Keratinocyte (primary cell): ENCODE measurements around the gene USP38. TPM values are rescaled to one million over a fixed set of nuclear protein-coding genes. Genes with fewer than 3 reads are reported as not detected.
"Not testable (repeated sequence)": the region's sequence is repeated elsewhere in the genome, so short reads cannot be mapped to it uniquely, and the experiment has no call there.

Source experiments
- DNase-seq: peaks from one replicate; pipeline ENCODE4 v3.0.0-alpha.2; 2011; ENCODE audit warnings: low read depth, missing footprints, low spot score
- FAIRE-seq: peaks from 2 replicates; lab custom pipeline; 2011; peaks lifted over from hg19 to GRCh38; lab: Jason Lieb, UNC
- H2AFZ ChIP-seq: 2 replicates; pipeline ENCODE4 v1.6.0; 2012; ENCODE audit warnings: low read length, control low read depth, inconsistent platforms; ENCODE audit not compliant: control insufficient read depth
- H3K27ac ChIP-seq: 2 replicates; pipeline ENCODE4 v1.5.1; 2011; ENCODE audit warnings: low read length; ENCODE audit not compliant: control insufficient read depth, insufficient read depth
- H3K27me3 ChIP-seq: 3 replicates; pipeline ENCODE4 v1.6.0; 2011; ENCODE audit warnings: low read length; ENCODE audit not compliant: control insufficient read depth, insufficient read depth; ENCODE audit errors: extremely low read depth
- H3K36me3 ChIP-seq, 2 experiments: 2 replicates in 1 of 2; 3 replicates in 1 of 2; pipeline ENCODE4 v1.5.1; 2011; ENCODE audit warnings: low read length in 2 of 2, mild to moderate bottlenecking in 1 of 2; ENCODE audit not compliant: control insufficient read depth in 2 of 2, insufficient read depth in 2 of 2; ENCODE audit errors: extremely low read depth in 1 of 2
- H3K4me1 ChIP-seq: 3 replicates; pipeline ENCODE4 v1.5.1; 2011; ENCODE audit warnings: low read length; ENCODE audit not compliant: control insufficient read depth, insufficient read depth; ENCODE audit errors: extremely low read depth
- H3K4me2 ChIP-seq: 3 replicates; pipeline ENCODE4 v1.6.0; 2011; ENCODE audit warnings: low read depth, low read length; ENCODE audit not compliant: control insufficient read depth, insufficient read depth; ENCODE audit errors: extremely low read depth
- H3K4me3 ChIP-seq, 3 experiments: fragments of 200-600 bp in 1 of 3; sonication (generic) in 1 of 3; 2 replicates in 2 of 3; 3 replicates in 1 of 3; pipeline ENCODE4 v1.5.1; 2011 to 2016; ENCODE audit warnings: low read length in 3 of 3, mild to moderate bottlenecking in 3 of 3, control low read depth in 2 of 3, inconsistent platforms in 1 of 3, low read depth in 1 of 3, mixed read lengths in 1 of 3, mixed run types in 1 of 3, moderate library complexity in 1 of 3; ENCODE audit not compliant: control insufficient read depth in 2 of 3, insufficient read depth in 2 of 3; ENCODE audit errors: extremely low read depth in 1 of 3
- H3K79me2 ChIP-seq: 2 replicates; pipeline ENCODE4 v1.6.0; 2012; ENCODE audit warnings: low read length; ENCODE audit not compliant: control insufficient read depth, insufficient read depth
- H3K9ac ChIP-seq: 3 replicates; pipeline ENCODE4 v1.6.0; 2011; ENCODE audit warnings: low read length; ENCODE audit not compliant: control insufficient read depth, insufficient read depth; ENCODE audit errors: extremely low read depth
- H3K9me1 ChIP-seq: 3 replicates; pipeline ENCODE4 v1.6.0; 2011; ENCODE audit warnings: low read length; ENCODE audit not compliant: control insufficient read depth, insufficient read depth; ENCODE audit errors: extremely low read depth
- H3K9me3 ChIP-seq: 2 replicates; pipeline ENCODE4 v1.5.1; 2012; ENCODE audit warnings: low read depth, low read length; ENCODE audit not compliant: control insufficient read depth
- H4K20me1 ChIP-seq: 3 replicates; pipeline ENCODE4 v1.6.0; 2011; ENCODE audit warnings: low read length; ENCODE audit not compliant: control insufficient read depth, insufficient read depth; ENCODE audit errors: extremely low read depth
- EZH2 ChIP-seq: IDR thresholded peaks from one replicate; pipeline ENCODE4 v1.6.1; 2012; ENCODE audit warnings: inconsistent platforms, mild to moderate bottlenecking, low read length, moderate library complexity
- dilution Hi-C: fragments of 300-500 bp; cut with MboI; formaldehyde crosslinking; loops from one replicate; pipeline ENCODE4 v1.7.0; 2020; ENCODE audit warnings: low sequenced_read_pairs; ENCODE audit not compliant: extremely low pct_ligation_motif_present
- polyA plus RNA-seq, 5 experiments: library from polyadenylated mRNA; depleted of rRNA in 3 of 5; stranded (reverse) in 3 of 5; stranded (forward) in 1 of 5; unstranded in 1 of 5; fragments of >200 nt; gene quantifications; 1 replicate in 1 of 5; 2 replicates in 3 of 5; 3 replicates in 1 of 5; pipeline versions ENCODE4 v1.2.1 to v1.2.3, GENCODE V29; 2011 to 2012; ENCODE audit warnings: missing spikeins in 2 of 5, low read depth in 1 of 5, low replicate concordance in 1 of 5
- TF ChIP-seq, protein P1 (sequence below), 3 experiments: IDR thresholded peaks in 1 of 3; conservative IDR thresholded peaks in 1 of 3; optimal IDR thresholded peaks in 1 of 3; 2 replicates in 2 of 3; 3 replicates in 1 of 3; pipeline versions ENCODE3 to v1.5.1; 2011; ENCODE audit warnings: low read length in 3 of 3, mild to moderate bottlenecking in 3 of 3, moderate library complexity in 2 of 3, control low read depth in 1 of 3, inconsistent platforms in 1 of 3; ENCODE audit not compliant: insufficient read depth in 2 of 3; ENCODE audit errors: extremely low read depth in 1 of 3

Gene USP38
- polyA plus RNA-seq, 1 donor (not counting 4 experiments of a cell fraction or from before 2014, with no cell fraction given): 12.8 TPM

- dilution Hi-C loops: no loop called here
- Histone ChIP-seq H2AFZ (no peak overlapping the region), H3K27me3 (no peaks in the 10 kb centered on the region), H3K9ac (no peak overlapping the region), H3K4me1 (no peaks in the 10 kb centered on the region), H3K4me2 (no peak overlapping the region), H4K20me1 (no peaks in the 10 kb centered on the region), H3K9me3 (no peaks in the 10 kb centered on the region), H3K36me3 (no peaks in the 10 kb centered on the region), H3K79me2 (no peaks in the 10 kb centered on the region), H3K27ac (no peak overlapping the region), H3K9me1 (no peaks in the 10 kb centered on the region), H3K4me3 (no peak overlapping the region)
- no peak for FAIRE-seq
- no peak for DNase-seq
- TF ChIP-seq EZH2: no peak
- TF ChIP-seq, protein P1, sequence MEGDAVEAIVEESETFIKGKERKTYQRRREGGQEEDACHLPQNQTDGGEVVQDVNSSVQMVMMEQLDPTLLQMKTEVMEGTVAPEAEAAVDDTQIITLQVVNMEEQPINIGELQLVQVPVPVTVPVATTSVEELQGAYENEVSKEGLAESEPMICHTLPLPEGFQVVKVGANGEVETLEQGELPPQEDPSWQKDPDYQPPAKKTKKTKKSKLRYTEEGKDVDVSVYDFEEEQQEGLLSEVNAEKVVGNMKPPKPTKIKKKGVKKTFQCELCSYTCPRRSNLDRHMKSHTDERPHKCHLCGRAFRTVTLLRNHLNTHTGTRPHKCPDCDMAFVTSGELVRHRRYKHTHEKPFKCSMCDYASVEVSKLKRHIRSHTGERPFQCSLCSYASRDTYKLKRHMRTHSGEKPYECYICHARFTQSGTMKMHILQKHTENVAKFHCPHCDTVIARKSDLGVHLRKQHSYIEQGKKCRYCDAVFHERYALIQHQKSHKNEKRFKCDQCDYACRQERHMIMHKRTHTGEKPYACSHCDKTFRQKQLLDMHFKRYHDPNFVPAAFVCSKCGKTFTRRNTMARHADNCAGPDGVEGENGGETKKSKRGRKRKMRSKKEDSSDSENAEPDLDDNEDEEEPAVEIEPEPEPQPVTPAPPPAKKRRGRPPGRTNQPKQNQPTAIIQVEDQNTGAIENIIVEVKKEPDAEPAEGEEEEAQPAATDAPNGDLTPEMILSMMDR (optimal IDR thresholded peaks at IDR 0.05 in 1 of 3, IDR thresholded peaks at IDR 0.05 in 1 of 3, conservative IDR thresholded peaks at IDR 0.05 in 1 of 3; ENCODE audit: extremely low read depth in 1 of 3, insufficient read depth in 2 of 3, low read length in 3 of 3): no peak
These were observed 49.4 kb downstream of the USP38 start for GRCh38 chr4:143234153-143234552.

- H3K27ac ChIP-seq, H3K27me3 ChIP-seq, H3K9ac ChIP-seq, dilution Hi-C loops, H3K9me3 ChIP-seq, H3K79me2 ChIP-seq, H2AFZ ChIP-seq, FAIRE-seq, H3K9me1 ChIP-seq, H3K4me1 ChIP-seq, H4K20me1 ChIP-seq, H3K4me2 ChIP-seq, H3K4me3 ChIP-seq, DNase-seq, H3K36me3 ChIP-seq: not testable (repeated sequence)
These were observed 52.5 kb downstream of the USP38 start for GRCh38 chr4:143237195-143237594.

GRCh38 chr4:143240939-143241679, 56.4 kb downstream of the USP38 start:
- H2AFZ ChIP-seq: no peak overlapping the region
- no peaks in the 10 kb centered on the region for H3K27me3 ChIP-seq
- H3K9ac ChIP-seq: no peak overlapping the region
- TF ChIP-seq, protein P1 (optimal IDR thresholded peaks at IDR 0.05 in 1 of 3, IDR thresholded peaks at IDR 0.05 in 1 of 3, conservative IDR thresholded peaks at IDR 0.05 in 1 of 3; ENCODE audit: extremely low read depth in 1 of 3, insufficient read depth in 2 of 3, low read length in 3 of 3): no peak
- no peak for TF ChIP-seq EZH2
- H3K4me1 ChIP-seq: peaks cover 6% of the 10 kb centered on the region
- H3K9me1 ChIP-seq: no peaks in the 10 kb centered on the region
- no peak overlapping the region for H3K27ac ChIP-seq
- no peak overlapping the region for H3K4me3 ChIP-seq
- no peak for DNase-seq
- H3K79me2 ChIP-seq: no peaks in the 10 kb centered on the region
- dilution Hi-C loops: no loop called here
- FAIRE-seq: no peak
- H4K20me1 ChIP-seq: no peaks in the 10 kb centered on the region
- H3K36me3 ChIP-seq: no peaks in the 10 kb centered on the region
- H3K9me3 ChIP-seq: no peaks in the 10 kb centered on the region
- H3K4me2 ChIP-seq: no peak overlapping the region
